GM23338 (cell line): Measurements from ENCODE around the gene PKP3. TPM values are rescaled to one million over a fixed set of nuclear protein-coding genes. Genes with fewer than 3 reads are reported as not detected.

Experiments used
- ATAC-seq: fragments of 200-7000 bp; cut with Tn5 transposase; 3 replicates; pipeline ENCODE4 v1.9.1; 2020
- DNase-seq: peaks from one replicate; pipeline ENCODE4 v3.0.0-alpha.2; 2015; ENCODE audit warnings: low spot score
- H2AFZ ChIP-seq: fragments of 200-600 bp; sonication (generic); 2 replicates; pipeline ENCODE4 v1.8.0; 2016; ENCODE audit warnings: antibody characterized with exemption, mild to moderate bottlenecking, moderate library complexity
- H3F3A ChIP-seq: fragments of 200-600 bp; sonication (generic); replicated peaks from 2 replicates; pipeline ENCODE4 v1.8.0; 2017; ENCODE audit warnings: antibody characterized with exemption, mixed run types, low read depth
- H3K27ac ChIP-seq: fragments of 200-600 bp; sonication (generic); 2 replicates; pipeline ENCODE4 v1.6.1; 2016; ENCODE audit warnings: low read depth
- H3K27me3 ChIP-seq: fragments of 200-600 bp; sonication (generic); 2 replicates; pipeline ENCODE4 v1.8.0; 2016; ENCODE audit warnings: mild to moderate bottlenecking, mixed run types, moderate library complexity; ENCODE audit not compliant: insufficient read depth
- H3K36me3 ChIP-seq: fragments of 200-600 bp; sonication (generic); 2 replicates; pipeline ENCODE4 v1.8.0; 2016; ENCODE audit warnings: mild to moderate bottlenecking; ENCODE audit not compliant: insufficient read depth
- H3K4me1 ChIP-seq: fragments of 200-600 bp; sonication (generic); 2 replicates; pipeline ENCODE4 v1.8.0; 2016; ENCODE audit warnings: mild to moderate bottlenecking, moderate library complexity; ENCODE audit not compliant: insufficient read depth
- H3K4me2 ChIP-seq: fragments of 200-600 bp; sonication (generic); 2 replicates; pipeline ENCODE4 v1.7.1; 2017; ENCODE audit warnings: mixed run types
- H3K4me3 ChIP-seq: fragments of 200-600 bp; sonication (generic); 2 replicates; pipeline ENCODE4 v1.6.1; 2016; ENCODE audit warnings: mixed run types
- H3K79me2 ChIP-seq: fragments of 200-600 bp; sonication (generic); replicated peaks from 2 replicates; pipeline ENCODE4 v1.8.0; 2017; ENCODE audit warnings: mild to moderate bottlenecking; ENCODE audit not compliant: insufficient read depth
- H3K9me2 ChIP-seq: fragments of 200-600 bp; sonication (generic); 2 replicates; pipeline ENCODE4 v1.8.0; 2017; ENCODE audit not compliant: insufficient read depth
- H4K20me1 ChIP-seq: fragments of 200-600 bp; sonication (generic); replicated peaks from 2 replicates; pipeline ENCODE4 v1.8.0; 2017; ENCODE audit warnings: mild to moderate bottlenecking; ENCODE audit not compliant: insufficient read depth
- H3K27ac Mint-ChIP-seq: 2 replicates; pipeline ENCODE4 v1.8.0; 2020; ENCODE audit warnings: inconsistent platforms, mild to moderate bottlenecking, moderate library complexity, mixed read lengths
- H3K27me3 Mint-ChIP-seq: 3 replicates; pipeline ENCODE4 v1.8.0; 2022; ENCODE audit warnings: low read depth, mild to moderate bottlenecking, moderate library complexity, mixed read lengths, inconsistent platforms; ENCODE audit not compliant: insufficient read depth, poor library complexity
- H3K36me3 Mint-ChIP-seq: 3 replicates; pipeline ENCODE4 v1.8.0; 2021; ENCODE audit warnings: low read depth, mild to moderate bottlenecking, inconsistent platforms, moderate library complexity, mixed read lengths
- H3K4me1 Mint-ChIP-seq: 3 replicates; pipeline ENCODE4 v1.8.0; 2020; ENCODE audit warnings: mild to moderate bottlenecking, inconsistent platforms, mixed read lengths
- H3K4me3 Mint-ChIP-seq: 3 replicates; pipeline ENCODE4 v1.8.0; 2021; ENCODE audit warnings: moderate library complexity, mild to moderate bottlenecking, inconsistent platforms, mixed read lengths
- H3K9me3 Mint-ChIP-seq: 3 replicates; pipeline ENCODE4 v1.8.0; 2020; ENCODE audit warnings: moderate library complexity, mild to moderate bottlenecking, inconsistent platforms, mixed read lengths
- EZH2 ChIP-seq: fragments of 200-600 bp; sonication (generic); IDR thresholded peaks from one replicate; pipeline ENCODE4 v1.8.0; 2017; ENCODE audit warnings: antibody characterized with exemption, mild to moderate bottlenecking, low read depth; ENCODE audit not compliant: unreplicated experiment
- EZH2phosphoT487 ChIP-seq: fragments of 200-600 bp; sonication (generic); IDR thresholded peaks from one replicate; pipeline ENCODE4 v1.8.1; 2018; ENCODE audit warnings: antibody characterized with exemption; ENCODE audit not compliant: unreplicated experiment
- JUNB ChIP-seq: IDR thresholded peaks from one replicate; pipeline ENCODE4 v1.6.1; 2016; ENCODE audit warnings: antibody characterized with exemption; ENCODE audit not compliant: unreplicated experiment
- NANOG ChIP-seq: IDR thresholded peaks from 2 replicates; pipeline ENCODE4 v1.6.1; 2016; ENCODE audit warnings: antibody characterized with exemption, borderline replicate concordance
- ZNF331 ChIP-seq: fragments of 250-450 bp; sonication (Bioruptor Pico); IDR thresholded peaks from 2 replicates; pipeline ENCODE4 v1.5.0; 2020; ENCODE audit warnings: low read depth, mild to moderate bottlenecking, moderate library complexity
- polyA plus RNA-seq: library from polyadenylated mRNA; unstranded; fragments of >200 nt; fragmentation: Nextera tagmentation; extraction: Ambion mirVana; gene quantifications from 2 replicates; pipeline ENCODE4 v1.2.1, GENCODE V29; 2016
- total RNA-seq: library from RNA; depleted of rRNA; stranded (reverse); fragments of >200 nt; shearing (Covaris generic); gene quantifications from 2 replicates; pipeline ENCODE4 v1.2.3, GENCODE V29; 2014
- TF ChIP-seq, protein P1 (sequence below), 2 experiments: fragments of 200-600 bp in 1 of 2; sonication (generic) in 1 of 2; conservative IDR thresholded peaks; 2 replicates each; pipeline versions ENCODE4 v1.5.1 to v1.6.1; 2016 to 2017; ENCODE audit warnings: antibody characterized with exemption in 2 of 2, low read depth in 2 of 2, mild to moderate bottlenecking in 2 of 2, moderate library complexity in 1 of 2

The PKP3 gene
- total and polyA plus RNA-seq, 2 experiments from 2014 or later = 7.2 to 23.0 TPM

DNA sequence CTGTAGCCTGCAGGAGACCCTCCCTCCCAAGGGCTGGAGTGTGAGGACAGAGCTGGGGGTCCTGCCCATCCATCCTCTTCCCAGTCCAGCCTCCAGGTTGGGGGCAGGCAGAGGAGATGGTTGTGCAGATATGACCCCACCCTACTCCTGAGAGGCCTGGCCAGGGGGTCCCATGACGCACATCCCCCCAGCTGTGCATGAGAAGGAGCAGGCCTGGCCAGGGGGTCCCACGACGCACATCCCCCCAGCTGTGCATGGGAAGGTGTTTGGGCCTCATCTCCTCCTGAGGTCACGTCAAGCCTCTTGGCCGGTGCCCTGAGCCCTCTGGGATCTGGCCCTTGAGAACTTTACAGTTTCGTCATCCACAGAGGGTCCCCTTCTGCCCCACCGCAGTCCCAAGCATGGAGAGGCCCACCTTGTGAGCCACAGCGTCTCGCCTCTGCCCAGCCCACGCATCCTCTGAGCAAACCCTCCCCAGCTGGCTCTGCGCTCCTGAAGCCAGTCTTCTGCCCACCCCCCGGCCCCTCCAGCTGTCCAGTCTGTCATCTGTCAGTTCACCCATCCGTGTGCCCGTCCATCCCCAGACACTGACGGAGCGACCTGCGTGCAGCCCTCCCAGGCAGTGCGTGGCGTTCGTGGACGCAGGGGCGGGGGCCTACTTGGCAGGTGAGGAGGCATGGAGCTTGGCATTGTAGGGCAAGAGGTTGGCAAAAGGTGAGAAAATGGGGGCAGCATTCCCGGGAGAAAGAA lies 45.5 kb downstream of the PKP3 start:
- DNase-seq = no peak
- no peaks in the 10 kb centered on the region for H3K9me2 ChIP-seq
- no peaks in the 10 kb centered on the region for H3K27me3 ChIP-seq
- Mint-ChIP-seq H3K4me1 (peaks cover 7% of the 10 kb centered on the region), H3K27ac (no peak overlapping the region), H3K4me3 (no peak overlapping the region), H3K36me3 (peaks cover 8% of the 10 kb centered on the region), H3K27me3 (peaks cover 24% of the 10 kb centered on the region), H3K9me3 (peaks cover 11% of the 10 kb centered on the region)
- H3K4me1 ChIP-seq = no peaks in the 10 kb centered on the region; the same call in 1 of the 2 replicates
- no peaks in the 10 kb centered on the region for H3K79me2 ChIP-seq
- TF ChIP-seq ZNF331 (CRISPR knock-in tag) (no peak), NANOG (no peak), JUNB (no peak), EZH2phosphoT487 (no peak)
- no peaks in the 10 kb centered on the region for H4K20me1 ChIP-seq
- H3K36me3 ChIP-seq = no peaks in the 10 kb centered on the region
- H3F3A ChIP-seq = 0 out of 2 replicates have a peak, but pooled peaks cover 4% of the 10 kb centered on the region
- no peak for ATAC-seq
- no peak overlapping the region for H2AFZ ChIP-seq
- no peak overlapping the region for H3K27ac ChIP-seq
- H3K4me2 ChIP-seq = no peak overlapping the region
- H3K4me3 ChIP-seq = no peak overlapping the region

DNA sequence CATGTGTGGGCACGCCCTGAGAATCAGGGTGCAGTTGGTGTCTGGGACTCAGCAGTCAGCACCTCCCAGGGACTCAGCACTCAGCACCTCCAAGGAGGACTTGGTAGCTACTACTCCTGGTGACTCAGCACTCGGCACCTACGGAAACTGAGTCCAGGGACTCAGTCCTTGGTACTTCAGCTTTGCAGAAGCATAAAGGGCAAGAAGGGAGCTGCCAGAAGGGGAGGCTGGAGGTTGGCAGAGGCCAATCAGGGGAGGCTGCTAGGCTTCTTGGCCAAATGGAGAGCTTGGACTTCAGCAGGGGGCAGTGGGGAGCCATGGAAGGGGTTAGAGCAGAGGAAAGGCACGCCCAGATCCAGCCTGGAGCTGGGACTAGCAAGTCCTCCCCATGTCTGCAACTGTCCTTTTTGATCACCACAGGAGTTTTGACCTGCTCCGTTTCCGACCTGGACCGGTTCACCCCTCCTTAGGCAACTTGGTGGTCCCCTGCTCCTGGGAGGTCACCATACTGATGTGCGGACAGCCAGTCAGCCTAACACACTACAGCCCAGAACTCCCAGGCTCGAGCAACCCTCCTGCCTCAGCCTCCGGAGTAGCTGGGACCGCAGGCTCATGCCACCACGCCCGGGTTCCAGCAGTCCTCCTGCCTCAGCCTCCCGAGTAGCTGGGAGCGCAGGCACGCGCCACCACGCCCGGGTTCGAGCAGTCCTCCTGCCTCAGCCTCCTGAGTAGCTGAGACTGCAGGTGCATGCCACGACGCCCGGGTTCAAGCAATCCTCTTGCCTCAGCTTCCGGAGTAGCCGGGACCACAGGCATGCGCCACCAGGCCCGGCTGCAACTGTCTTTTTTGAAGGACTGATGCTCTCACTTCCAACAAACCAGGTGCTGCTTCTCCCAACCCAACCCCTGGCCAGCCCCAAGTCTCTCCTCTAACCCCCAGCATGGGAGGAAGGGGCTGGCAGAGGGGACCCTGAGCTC lies 46.3 kb downstream of the PKP3 start:
- H3K9me2 ChIP-seq = no peaks in the 10 kb centered on the region
- peaks cover 8% of the 10 kb centered on the region for H3K36me3 Mint-ChIP-seq
- peaks cover 7% of the 10 kb centered on the region for H3K4me1 Mint-ChIP-seq
- 0 out of 2 replicates have a peak, but pooled peaks cover 4% of the 10 kb centered on the region for H3F3A ChIP-seq
- no peak overlapping the region for H3K4me3 Mint-ChIP-seq
- no peak overlapping the region for H3K27ac ChIP-seq
- DNase-seq (no peak), ATAC-seq (no peak)
- H3K4me3 ChIP-seq = no peak overlapping the region
- no peaks in the 10 kb centered on the region for H3K79me2 ChIP-seq
- no peak overlapping the region for H3K27ac Mint-ChIP-seq
- H3K27me3 ChIP-seq = no peaks in the 10 kb centered on the region
- no peaks in the 10 kb centered on the region for H4K20me1 ChIP-seq
- no peaks in the 10 kb centered on the region; the same call in 1 of the 2 replicates for H3K4me1 ChIP-seq
- H3K9me3 Mint-ChIP-seq = peaks cover 11% of the 10 kb centered on the region
- no peak overlapping the region for H2AFZ ChIP-seq
- H3K4me2 ChIP-seq = peak overlapping the region; percentile 80; the same call in 1 of the 2 replicates
- H3K36me3 ChIP-seq = no peaks in the 10 kb centered on the region
- peaks cover 24% of the 10 kb centered on the region for H3K27me3 Mint-ChIP-seq
- TF ChIP-seq, protein P1, sequence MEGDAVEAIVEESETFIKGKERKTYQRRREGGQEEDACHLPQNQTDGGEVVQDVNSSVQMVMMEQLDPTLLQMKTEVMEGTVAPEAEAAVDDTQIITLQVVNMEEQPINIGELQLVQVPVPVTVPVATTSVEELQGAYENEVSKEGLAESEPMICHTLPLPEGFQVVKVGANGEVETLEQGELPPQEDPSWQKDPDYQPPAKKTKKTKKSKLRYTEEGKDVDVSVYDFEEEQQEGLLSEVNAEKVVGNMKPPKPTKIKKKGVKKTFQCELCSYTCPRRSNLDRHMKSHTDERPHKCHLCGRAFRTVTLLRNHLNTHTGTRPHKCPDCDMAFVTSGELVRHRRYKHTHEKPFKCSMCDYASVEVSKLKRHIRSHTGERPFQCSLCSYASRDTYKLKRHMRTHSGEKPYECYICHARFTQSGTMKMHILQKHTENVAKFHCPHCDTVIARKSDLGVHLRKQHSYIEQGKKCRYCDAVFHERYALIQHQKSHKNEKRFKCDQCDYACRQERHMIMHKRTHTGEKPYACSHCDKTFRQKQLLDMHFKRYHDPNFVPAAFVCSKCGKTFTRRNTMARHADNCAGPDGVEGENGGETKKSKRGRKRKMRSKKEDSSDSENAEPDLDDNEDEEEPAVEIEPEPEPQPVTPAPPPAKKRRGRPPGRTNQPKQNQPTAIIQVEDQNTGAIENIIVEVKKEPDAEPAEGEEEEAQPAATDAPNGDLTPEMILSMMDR (conservative IDR thresholded peaks at IDR 0.05; ENCODE audit: low read depth in 2 of 2) = peak; percentile 10 to 40; a peak in 2 of 4 replicates
- TF ChIP-seq EZH2 = no peak
